Measurements from ENCODE around the gene KLHL3.
A peak's percentile ranks its signal among the peaks of the same experiment; 100 is the strongest.

The KLHL3 gene

DNA sequence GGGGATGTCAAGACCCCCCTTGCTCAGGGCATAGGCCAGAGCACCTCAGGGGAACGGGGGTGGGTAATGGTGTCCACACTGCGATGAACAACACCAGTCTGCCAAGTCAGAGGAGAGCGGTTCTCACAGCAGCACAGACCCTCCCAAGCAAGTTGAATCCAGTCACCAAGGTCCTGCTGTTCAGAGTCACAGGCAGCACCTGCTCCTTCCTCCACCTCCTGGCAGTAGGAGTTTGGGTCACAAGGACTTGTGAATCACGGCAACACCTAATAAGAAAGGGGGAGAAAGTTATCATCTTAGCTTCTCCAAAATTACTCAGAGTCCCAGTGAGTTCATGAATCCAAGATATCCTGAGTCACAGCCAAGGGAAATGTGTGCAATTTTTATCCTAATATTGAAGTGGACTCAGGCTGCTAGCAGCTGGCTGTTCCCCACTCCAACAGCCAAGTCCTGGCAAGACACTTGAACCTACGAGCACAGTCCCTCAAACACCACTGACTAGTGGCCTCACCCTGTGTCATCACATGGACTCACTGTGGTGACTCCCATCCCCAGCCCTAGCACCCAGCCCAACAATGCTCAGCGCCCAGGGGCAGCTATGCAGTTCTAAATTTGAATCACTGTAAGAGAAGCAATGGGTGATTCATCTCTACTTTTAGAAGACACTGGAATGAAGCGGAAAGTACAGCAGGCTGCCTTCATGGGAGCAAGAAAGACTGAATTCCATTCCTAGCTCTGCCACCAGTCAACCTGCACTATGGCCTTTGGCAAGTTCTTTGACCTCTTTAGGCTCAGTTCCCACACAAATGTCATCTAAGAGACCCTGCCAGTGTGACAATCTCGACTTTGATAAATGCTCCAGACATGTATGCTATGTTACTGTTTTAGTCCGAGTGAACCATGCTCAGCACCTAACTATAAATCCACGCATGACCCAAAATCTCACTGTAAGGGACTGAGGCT lies 113.7 kb downstream of the KLHL3 start:
- TF ChIP-seq, protein P1, sequence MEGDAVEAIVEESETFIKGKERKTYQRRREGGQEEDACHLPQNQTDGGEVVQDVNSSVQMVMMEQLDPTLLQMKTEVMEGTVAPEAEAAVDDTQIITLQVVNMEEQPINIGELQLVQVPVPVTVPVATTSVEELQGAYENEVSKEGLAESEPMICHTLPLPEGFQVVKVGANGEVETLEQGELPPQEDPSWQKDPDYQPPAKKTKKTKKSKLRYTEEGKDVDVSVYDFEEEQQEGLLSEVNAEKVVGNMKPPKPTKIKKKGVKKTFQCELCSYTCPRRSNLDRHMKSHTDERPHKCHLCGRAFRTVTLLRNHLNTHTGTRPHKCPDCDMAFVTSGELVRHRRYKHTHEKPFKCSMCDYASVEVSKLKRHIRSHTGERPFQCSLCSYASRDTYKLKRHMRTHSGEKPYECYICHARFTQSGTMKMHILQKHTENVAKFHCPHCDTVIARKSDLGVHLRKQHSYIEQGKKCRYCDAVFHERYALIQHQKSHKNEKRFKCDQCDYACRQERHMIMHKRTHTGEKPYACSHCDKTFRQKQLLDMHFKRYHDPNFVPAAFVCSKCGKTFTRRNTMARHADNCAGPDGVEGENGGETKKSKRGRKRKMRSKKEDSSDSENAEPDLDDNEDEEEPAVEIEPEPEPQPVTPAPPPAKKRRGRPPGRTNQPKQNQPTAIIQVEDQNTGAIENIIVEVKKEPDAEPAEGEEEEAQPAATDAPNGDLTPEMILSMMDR (IDR thresholded peaks at IDR 0.05; ENCODE audit: insufficient read depth, missing control alignments) = no peak
- no peak for FAIRE-seq
- DNase-seq (ENCODE audit: insufficient read length, low spot score) = no peak

DNA sequence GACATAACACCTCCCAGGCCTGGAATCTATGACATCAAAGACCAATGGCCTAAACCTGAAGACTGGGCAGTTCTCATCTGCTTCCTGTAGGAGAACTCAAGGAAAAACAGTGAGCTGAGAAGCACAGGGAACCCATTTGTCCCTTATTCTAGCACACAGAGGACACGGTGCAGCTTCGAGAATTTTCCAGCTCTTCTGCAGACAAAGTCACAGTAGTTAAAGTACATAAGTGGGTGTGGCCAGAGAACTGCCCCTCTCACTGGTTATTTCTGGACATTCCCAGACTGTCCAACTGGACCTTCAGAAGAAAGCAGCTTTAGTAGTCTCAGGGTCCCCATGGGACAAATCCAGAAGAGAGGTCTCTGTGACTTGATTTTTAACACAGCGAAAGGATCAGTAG lies 114.6 kb downstream of the KLHL3 start:
- FAIRE-seq = no peak
- TF ChIP-seq, protein P1 (IDR thresholded peaks at IDR 0.05; ENCODE audit: insufficient read depth, missing control alignments) = no peak
- DNase-seq (ENCODE audit: insufficient read length, low spot score) = no peak

DNA sequence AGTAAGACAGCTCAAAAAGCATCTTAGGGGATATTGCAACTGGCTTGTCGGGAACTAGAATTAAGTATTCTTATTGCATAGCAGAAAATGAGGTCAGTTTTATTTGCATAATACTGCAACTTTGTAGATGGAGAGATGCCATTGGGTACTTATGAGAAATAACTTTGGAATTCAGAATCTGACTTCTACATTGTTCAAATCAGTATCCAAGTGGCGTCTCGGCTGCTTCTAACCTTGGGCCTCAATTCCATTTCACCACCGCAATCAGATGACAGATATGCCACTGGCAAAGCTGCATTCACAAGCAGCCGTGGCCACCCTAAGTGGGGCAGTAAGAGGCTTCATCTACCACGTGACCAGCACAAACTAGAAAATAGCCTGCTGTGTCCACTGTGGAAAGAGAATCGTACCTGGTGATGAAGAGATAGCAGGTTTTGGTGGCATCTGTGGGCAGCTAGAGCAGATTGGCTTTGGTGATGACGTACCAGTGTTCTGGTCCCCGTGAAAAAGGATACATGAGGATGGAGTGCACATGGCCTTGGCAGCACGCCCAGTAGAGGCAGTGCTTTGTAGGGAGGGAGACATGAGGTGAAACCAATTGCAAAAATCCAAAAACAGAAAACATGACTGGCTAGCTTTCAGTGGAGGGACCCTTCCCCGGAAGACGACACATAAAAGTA lies 116.6 kb downstream of the KLHL3 start:
- DNase-seq (ENCODE audit: insufficient read length, low spot score) = no peak
- TF ChIP-seq, protein P1 (IDR thresholded peaks at IDR 0.05; ENCODE audit: insufficient read depth, missing control alignments) = no peak
- no peak for FAIRE-seq

DNA sequence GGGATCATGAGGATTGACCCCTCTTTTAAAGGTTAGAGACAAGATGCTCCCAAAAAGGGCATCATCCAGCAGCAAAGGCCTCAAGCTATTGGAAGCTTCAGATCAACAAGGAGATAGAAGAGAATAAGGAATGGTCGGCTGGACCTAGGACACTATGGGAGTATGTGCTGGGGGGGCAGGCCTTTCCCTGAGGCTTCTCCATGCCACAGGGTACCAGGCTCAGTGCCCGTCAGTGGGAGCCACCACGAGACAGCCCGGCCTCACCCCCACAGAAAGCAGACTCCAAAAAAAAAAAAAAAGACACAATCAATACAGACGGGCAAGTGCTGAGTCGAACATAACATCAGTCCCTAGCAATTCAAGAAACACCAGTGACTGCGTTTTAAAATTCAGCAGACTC lies 117.4 kb downstream of the KLHL3 start:
- no peak for FAIRE-seq
- TF ChIP-seq, protein P1 (IDR thresholded peaks at IDR 0.05; ENCODE audit: insufficient read depth, missing control alignments) = no peak

DNA sequence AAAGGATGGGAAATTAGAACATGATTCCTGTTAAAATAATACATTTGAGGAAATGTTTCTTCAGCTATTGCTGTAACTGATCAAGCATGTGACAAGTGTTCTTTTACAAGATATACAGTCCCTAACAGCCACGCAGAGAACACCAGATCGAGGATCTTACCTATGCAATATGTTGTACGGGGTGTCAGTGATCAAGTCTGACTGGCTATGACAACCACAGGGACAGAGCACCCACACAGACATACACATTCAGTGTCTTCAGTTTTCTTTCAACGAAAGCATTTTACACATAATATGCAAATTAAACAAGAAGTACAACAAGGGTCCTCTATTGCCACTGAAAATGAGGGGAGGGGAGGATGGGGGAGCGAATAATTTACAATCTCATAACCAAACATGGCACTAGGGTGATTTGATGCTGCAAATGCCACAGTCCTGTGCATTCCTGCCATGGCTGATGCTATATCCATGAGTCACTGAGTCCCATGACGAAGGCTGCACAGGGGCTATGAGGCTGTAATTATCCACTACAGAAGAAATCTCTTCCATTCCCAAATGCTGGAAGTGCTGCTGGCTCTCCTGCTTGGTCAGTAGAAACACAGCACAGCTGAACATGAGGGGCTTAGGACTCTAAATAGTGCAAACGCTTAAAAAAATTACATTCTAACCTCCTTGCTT lies 118.2 kb downstream of the KLHL3 start:
- no peak for DNase-seq (ENCODE audit: insufficient read length, low spot score)
- FAIRE-seq = no peak
- TF ChIP-seq, protein P1 (IDR thresholded peaks at IDR 0.05; ENCODE audit: insufficient read depth, missing control alignments) = no peak

More for the DNA sequence above, 117.4 kb downstream of the KLHL3 start:
- DNase-seq (ENCODE audit: insufficient read length, low spot score) = no peak

DNA sequence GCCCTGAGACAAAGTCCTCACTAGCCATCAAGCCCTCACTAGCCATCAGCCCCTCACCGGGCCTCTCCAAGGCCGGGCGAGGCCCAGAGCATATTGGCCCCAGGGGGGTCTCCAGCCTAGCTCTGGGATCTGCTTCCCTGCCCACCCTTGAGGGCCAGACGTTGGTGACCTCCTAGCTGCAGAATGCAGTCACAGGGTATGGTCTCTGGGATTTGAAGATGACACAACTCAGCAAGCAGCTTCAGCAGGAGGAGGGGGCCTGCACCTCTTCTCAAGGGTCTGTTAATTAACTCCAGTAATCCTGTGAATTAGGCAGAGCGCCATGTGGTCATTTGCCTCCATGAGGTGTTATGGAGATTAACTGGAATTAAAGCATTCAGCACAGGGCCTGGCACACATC lies 119.8 kb downstream of the KLHL3 start:
- DNase-seq (ENCODE audit: insufficient read length, low spot score) = peak; percentile 54
- TF ChIP-seq, protein P1 (IDR thresholded peaks at IDR 0.05; ENCODE audit: insufficient read depth, missing control alignments) = no peak
- peak; percentile 84 for FAIRE-seq

Data from D721Med (cell line).